Tibial nerve (tissue), 4 donors: ENCODE measurements around the gene FRMD4A.

Experiments used
- EP300 ChIP-seq, 2 donors: sonication (generic); formaldehyde crosslinking; IDR thresholded peaks; one replicate each; pipeline ENCODE4 v1.6.1; 2017; ENCODE audit warnings: antibody characterized with exemption in 2 of 2, mild to moderate bottlenecking in 1 of 2
- POLR2A ChIP-seq, 2 donors: fragments of 450-650 bp; IDR thresholded peaks; one replicate each; pipeline ENCODE4 v1.6.1; 2017; ENCODE audit warnings: antibody characterized with exemption in 2 of 2, mild to moderate bottlenecking in 2 of 2, moderate library complexity in 2 of 2
- TF ChIP-seq, protein P1 (sequence below), 5 experiments: fragments of 200-600 bp in 3 of 5; fragments of 450-650 bp in 2 of 5; sonication (generic) in 3 of 5; IDR thresholded peaks; one replicate each; pipeline ENCODE4 v1.5.1; 2016 to 2019; ENCODE audit warnings: antibody characterized with exemption in 5 of 5, mild to moderate bottlenecking in 3 of 5, moderate library complexity in 2 of 5

DNA sequence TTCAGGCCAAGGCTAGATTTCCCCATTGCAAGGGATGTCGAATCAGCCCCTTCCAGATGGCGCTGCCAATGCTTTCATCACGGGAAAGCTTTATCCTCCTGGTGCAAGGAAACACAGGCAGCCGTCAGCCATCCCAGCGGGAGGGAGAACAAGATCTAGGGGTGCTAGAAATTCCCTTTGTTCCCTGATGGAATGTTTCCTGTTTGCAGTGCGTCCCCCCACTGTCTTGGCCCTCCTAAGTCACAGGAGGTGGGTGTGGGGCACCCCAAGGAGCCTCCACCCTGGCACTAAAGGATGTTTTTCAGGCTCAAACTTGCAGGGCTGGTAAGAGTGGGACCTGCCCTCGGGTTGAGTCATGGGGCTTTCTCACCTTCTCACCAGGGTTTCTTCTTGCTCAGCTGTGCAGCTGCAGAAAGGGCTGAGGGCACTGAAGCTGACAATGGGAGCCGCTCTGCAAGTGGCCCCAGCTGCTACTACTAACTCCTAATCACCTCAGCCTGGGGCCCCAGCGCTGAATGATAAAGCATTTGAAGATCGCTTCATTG is 640.4 kb downstream of the FRMD4A start:
- TF ChIP-seq, protein P1, sequence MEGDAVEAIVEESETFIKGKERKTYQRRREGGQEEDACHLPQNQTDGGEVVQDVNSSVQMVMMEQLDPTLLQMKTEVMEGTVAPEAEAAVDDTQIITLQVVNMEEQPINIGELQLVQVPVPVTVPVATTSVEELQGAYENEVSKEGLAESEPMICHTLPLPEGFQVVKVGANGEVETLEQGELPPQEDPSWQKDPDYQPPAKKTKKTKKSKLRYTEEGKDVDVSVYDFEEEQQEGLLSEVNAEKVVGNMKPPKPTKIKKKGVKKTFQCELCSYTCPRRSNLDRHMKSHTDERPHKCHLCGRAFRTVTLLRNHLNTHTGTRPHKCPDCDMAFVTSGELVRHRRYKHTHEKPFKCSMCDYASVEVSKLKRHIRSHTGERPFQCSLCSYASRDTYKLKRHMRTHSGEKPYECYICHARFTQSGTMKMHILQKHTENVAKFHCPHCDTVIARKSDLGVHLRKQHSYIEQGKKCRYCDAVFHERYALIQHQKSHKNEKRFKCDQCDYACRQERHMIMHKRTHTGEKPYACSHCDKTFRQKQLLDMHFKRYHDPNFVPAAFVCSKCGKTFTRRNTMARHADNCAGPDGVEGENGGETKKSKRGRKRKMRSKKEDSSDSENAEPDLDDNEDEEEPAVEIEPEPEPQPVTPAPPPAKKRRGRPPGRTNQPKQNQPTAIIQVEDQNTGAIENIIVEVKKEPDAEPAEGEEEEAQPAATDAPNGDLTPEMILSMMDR (IDR thresholded peaks at IDR 0.05), result no peak
- no peak for TF ChIP-seq POLR2A (IDR thresholded peaks at IDR 0.05)
- no peak for TF ChIP-seq EP300 (IDR thresholded peaks at IDR 0.05)
